Smooth muscle cell (in vitro differentiated cells): ENCODE data around the gene STPG2. TPM values are rescaled to one million over a fixed set of nuclear protein-coding genes. Genes with fewer than 3 reads are reported as not detected.
A peak's percentile ranks its signal among the peaks of the same experiment; 100 is the strongest.

ENCODE experiments used
- DNase-seq: peaks from one replicate; lab custom pipeline; 2025; ENCODE audit not compliant: unreplicated experiment; lab: John Stamatoyannopoulos, UW
- H2AFZ ChIP-seq: fragments of 200-600 bp; sonication (generic); 2 replicates; pipeline ENCODE4 v1.6.0; 2016; ENCODE audit warnings: antibody characterized with exemption, low read depth, mild to moderate bottlenecking
- H3F3A ChIP-seq: fragments of 200-600 bp; sonication (generic); 2 replicates; pipeline ENCODE4 v1.6.0; 2017; ENCODE audit warnings: antibody characterized with exemption, low read depth
- H3K27ac ChIP-seq: fragments of 200-600 bp; sonication (generic); 2 replicates; pipeline ENCODE4 v1.5.1; 2016; ENCODE audit warnings: low read depth, mild to moderate bottlenecking
- H3K27me3 ChIP-seq: fragments of 200-600 bp; sonication (generic); 2 replicates; pipeline ENCODE4 v1.6.1; 2016; ENCODE audit warnings: low read depth, mild to moderate bottlenecking
- H3K36me3 ChIP-seq: fragments of 200-600 bp; sonication (generic); 2 replicates; pipeline ENCODE4 v1.5.1; 2016; ENCODE audit warnings: low read depth
- H3K4me1 ChIP-seq: fragments of 200-600 bp; sonication (generic); 2 replicates; pipeline ENCODE4 v1.5.1; 2016; ENCODE audit warnings: low read depth
- H3K4me2 ChIP-seq: fragments of 200-600 bp; sonication (generic); 2 replicates; pipeline ENCODE4 v1.6.0; 2016; ENCODE audit warnings: mild to moderate bottlenecking
- H3K4me3 ChIP-seq: fragments of 200-600 bp; sonication (generic); 2 replicates; pipeline ENCODE4 v1.5.1; 2016; ENCODE audit warnings: mild to moderate bottlenecking
- H3K79me2 ChIP-seq: fragments of 200-600 bp; sonication (generic); 2 replicates; pipeline ENCODE4 v1.6.0; 2016; ENCODE audit warnings: low read depth, mild to moderate bottlenecking
- H3K9ac ChIP-seq: fragments of 200-600 bp; sonication (generic); 2 replicates; pipeline ENCODE4 v1.6.0; 2016; ENCODE audit warnings: low read depth
- H3K9me3 ChIP-seq: fragments of 200-600 bp; sonication (generic); replicated peaks from 2 replicates; pipeline ENCODE4 v1.5.1; 2016; ENCODE audit warnings: low read depth
- H4K20me1 ChIP-seq: fragments of 200-600 bp; sonication (generic); 2 replicates; pipeline ENCODE4 v1.6.0; 2016; ENCODE audit warnings: low read depth
- WGBS: methylation state at CpG from one replicate; pipeline ENCODE4 v1.1.7; 2016; ENCODE audit warnings: low lambda C conversion rate; 5-methylcytosine and 5-hydroxymethylcytosine counted together
- polyA plus RNA-seq: library from polyadenylated mRNA; unstranded; fragments of >200 nt; fragmentation: Nextera tagmentation; extraction: Ambion mirVana; gene quantifications from 2 replicates; pipeline ENCODE4 v1.2.1, GENCODE V29; 2016
- total RNA-seq: library from RNA; depleted of rRNA; stranded (reverse); fragments of >200 nt; gene quantifications from 2 replicates; pipeline ENCODE4 v1.2.3, GENCODE V29; 2014
- TF ChIP-seq, protein P1 (sequence below): fragments of 200-600 bp; sonication (generic); IDR thresholded peaks from 2 replicates; pipeline ENCODE4 v1.5.1; 2017; ENCODE audit warnings: borderline replicate concordance, mild to moderate bottlenecking, antibody characterized with exemption; ENCODE audit not compliant: insufficient read depth, poor library complexity, severe bottlenecking

STPG2 gene
- total and polyA plus RNA-seq, 2 experiments from 2014 or later, result 0.09 to 0.31 TPM

- H4K20me1 ChIP-seq, result no peaks in the 10 kb centered on the region
- H3K4me1 ChIP-seq, result no peaks in the 10 kb centered on the region
- no peak overlapping the region for H3K4me2 ChIP-seq
- no peak overlapping the region for H3K27ac ChIP-seq
- H3K9ac ChIP-seq, result no peak overlapping the region
- H3K27me3 ChIP-seq, result peaks cover 4% of the 10 kb centered on the region
- no peaks in the 10 kb centered on the region for H3K36me3 ChIP-seq
- 5% methylated on average over 2 of the region's 2 CpGs for WGBS
- TF ChIP-seq, protein P1, sequence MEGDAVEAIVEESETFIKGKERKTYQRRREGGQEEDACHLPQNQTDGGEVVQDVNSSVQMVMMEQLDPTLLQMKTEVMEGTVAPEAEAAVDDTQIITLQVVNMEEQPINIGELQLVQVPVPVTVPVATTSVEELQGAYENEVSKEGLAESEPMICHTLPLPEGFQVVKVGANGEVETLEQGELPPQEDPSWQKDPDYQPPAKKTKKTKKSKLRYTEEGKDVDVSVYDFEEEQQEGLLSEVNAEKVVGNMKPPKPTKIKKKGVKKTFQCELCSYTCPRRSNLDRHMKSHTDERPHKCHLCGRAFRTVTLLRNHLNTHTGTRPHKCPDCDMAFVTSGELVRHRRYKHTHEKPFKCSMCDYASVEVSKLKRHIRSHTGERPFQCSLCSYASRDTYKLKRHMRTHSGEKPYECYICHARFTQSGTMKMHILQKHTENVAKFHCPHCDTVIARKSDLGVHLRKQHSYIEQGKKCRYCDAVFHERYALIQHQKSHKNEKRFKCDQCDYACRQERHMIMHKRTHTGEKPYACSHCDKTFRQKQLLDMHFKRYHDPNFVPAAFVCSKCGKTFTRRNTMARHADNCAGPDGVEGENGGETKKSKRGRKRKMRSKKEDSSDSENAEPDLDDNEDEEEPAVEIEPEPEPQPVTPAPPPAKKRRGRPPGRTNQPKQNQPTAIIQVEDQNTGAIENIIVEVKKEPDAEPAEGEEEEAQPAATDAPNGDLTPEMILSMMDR, result peak; percentile 62
- no peaks in the 10 kb centered on the region for H3K9me3 ChIP-seq
- no peak overlapping the region for H2AFZ ChIP-seq
- no peaks in the 10 kb centered on the region for H3K79me2 ChIP-seq
- no peak for DNase-seq
- H3F3A ChIP-seq, result no peaks in the 10 kb centered on the region
- no peak overlapping the region for H3K4me3 ChIP-seq
Observed at GRCh38 chr4:98092833-98093439, 50.3 kb downstream of the STPG2 start.

DNA sequence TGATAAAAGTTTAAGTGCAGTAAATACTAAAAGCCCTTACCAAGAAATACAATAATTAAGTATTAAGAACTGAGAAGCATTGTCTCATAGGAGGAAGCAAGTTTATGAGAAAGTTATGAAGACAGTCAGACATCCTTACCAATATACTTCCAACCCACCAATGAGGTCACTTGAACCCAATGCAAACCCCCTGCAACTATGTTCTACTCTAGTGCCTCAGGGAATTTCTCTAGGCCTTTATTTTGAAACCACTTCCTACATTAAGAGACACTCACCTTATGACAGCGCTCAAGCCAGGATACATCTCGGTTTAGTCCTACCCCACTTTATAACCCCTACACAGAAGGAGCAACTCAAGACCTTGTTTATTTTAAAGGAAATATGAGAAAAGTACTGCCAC is 61.3 kb downstream of the STPG2 start:
- Histone ChIP-seq H4K20me1 (no peaks in the 10 kb centered on the region), H2AFZ (no peak overlapping the region), H3K9ac (no peak overlapping the region), H3K36me3 (no peaks in the 10 kb centered on the region), H3K79me2 (no peaks in the 10 kb centered on the region), H3K4me1 (no peaks in the 10 kb centered on the region), H3K9me3 (no peaks in the 10 kb centered on the region), H3K4me3 (no peak overlapping the region), H3F3A (no peaks in the 10 kb centered on the region), H3K27ac (no peak overlapping the region), H3K4me2 (no peak overlapping the region), H3K27me3 (no peaks in the 10 kb centered on the region)
- 96% methylated on average over 2 of the region's 2 CpGs for WGBS
- TF ChIP-seq, protein P1, result no peak
- no peak for DNase-seq

DNA sequence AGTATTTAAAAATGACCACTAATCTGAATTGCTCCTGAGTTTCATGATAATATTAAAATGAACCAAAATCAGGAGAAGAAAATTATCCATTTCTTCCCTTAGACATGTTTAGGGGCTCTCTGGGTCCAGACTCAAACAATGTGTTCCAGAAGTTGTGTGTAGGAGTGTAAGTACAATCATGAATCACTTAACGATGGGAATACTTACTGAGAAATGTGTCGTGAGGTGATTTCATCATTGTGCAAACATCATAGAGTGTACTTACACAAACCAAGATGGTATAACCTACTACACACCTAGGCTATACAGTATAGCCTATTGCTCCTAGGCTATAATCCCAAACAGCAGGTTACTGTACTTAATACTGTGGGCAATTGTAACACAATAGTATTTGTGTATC is 74.8 kb downstream of the STPG2 start:
- TF ChIP-seq, protein P1, result no peak
- WGBS, result 91% methylated on average over 2 of the region's 2 CpGs

GRCh38 chr4:98055800-98056501 is 87.3 kb downstream of the STPG2 start:
- H3K27ac ChIP-seq, result no peak overlapping the region
- H3K4me1 ChIP-seq, result no peaks in the 10 kb centered on the region
- no peaks in the 10 kb centered on the region for H3K27me3 ChIP-seq
- H3K4me2 ChIP-seq, result no peak overlapping the region
- WGBS, result 83% methylated on average over 7 of the region's 7 CpGs
- no peaks in the 10 kb centered on the region for H3K79me2 ChIP-seq
- no peak overlapping the region for H3K9ac ChIP-seq
- TF ChIP-seq, protein P1, result no peak
- H3K4me3 ChIP-seq, result no peak overlapping the region
- no peak for DNase-seq
- no peak overlapping the region for H2AFZ ChIP-seq
- no peaks in the 10 kb centered on the region for H3K36me3 ChIP-seq
- no peaks in the 10 kb centered on the region for H3F3A ChIP-seq
- H4K20me1 ChIP-seq, result no peaks in the 10 kb centered on the region
- H3K9me3 ChIP-seq, result no peaks in the 10 kb centered on the region

More for the DNA sequence above, 74.8 kb downstream of the STPG2 start:
- H3K9ac ChIP-seq, result no peak overlapping the region
- H3K27ac ChIP-seq, result no peak overlapping the region
- H4K20me1 ChIP-seq, result no peaks in the 10 kb centered on the region
- no peak overlapping the region for H3K4me2 ChIP-seq
- H3K4me3 ChIP-seq, result no peak overlapping the region
- no peaks in the 10 kb centered on the region for H3K27me3 ChIP-seq
- H2AFZ ChIP-seq, result no peak overlapping the region
- H3K9me3 ChIP-seq, result no peaks in the 10 kb centered on the region
- H3K79me2 ChIP-seq, result no peaks in the 10 kb centered on the region
- H3K4me1 ChIP-seq, result no peaks in the 10 kb centered on the region
- no peaks in the 10 kb centered on the region for H3K36me3 ChIP-seq
- H3F3A ChIP-seq, result no peaks in the 10 kb centered on the region
- DNase-seq, result no peak
